Tibial artery (tissue), 4 donors: ENCODE results near the gene SYCE1.

ENCODE experiments used
- DNase-seq, 2 donors: peaks; one replicate each; pipeline ENCODE4 v3.0.0-alpha.2; 2019
- H3K27ac ChIP-seq, 2 donors: fragments of 200-600 bp; sonication (generic) in 1 of 2; 1 replicate in 1 of 2; 2 replicates in 1 of 2; pipeline ENCODE4 v1.5.1; 2018 to 2019; ENCODE audit warnings: mild to moderate bottlenecking in 1 of 2
- H3K27me3 ChIP-seq, 2 donors: fragments of 200-600 bp; sonication (generic) in 1 of 2; one replicate each; pipeline versions ENCODE4 v1.5.1 to v1.6.0; 2016 to 2019
- H3K36me3 ChIP-seq, 3 donors: fragments of 200-600 bp; sonication (generic) in 2 of 3; one replicate each; pipeline ENCODE4 v1.5.1; 2016 to 2019; ENCODE audit warnings: mild to moderate bottlenecking in 2 of 3
- H3K4me1 ChIP-seq, 4 donors: fragments of 200-600 bp; sonication (generic) in 2 of 4; 1 replicate in 3 of 4; 2 replicates in 1 of 4; pipeline ENCODE4 v1.5.1; 2016 to 2019
- H3K4me3 ChIP-seq, 2 donors: fragments of 200-600 bp; sonication (generic) in 1 of 2; 1 replicate in 1 of 2; 2 replicates in 1 of 2; pipeline ENCODE4 v1.5.1; 2018 to 2019; ENCODE audit warnings: mild to moderate bottlenecking in 2 of 2
- H3K9me3 ChIP-seq, 3 donors: fragments of 200-600 bp; sonication (generic) in 1 of 3; one replicate each; pipeline ENCODE4 v1.5.1; 2016 to 2019
- CTCF ChIP-seq, 2 experiments: fragments of 200-600 bp in 1 of 2; fragments of 450-650 bp in 1 of 2; IDR thresholded peaks; one replicate each; pipeline ENCODE4 v1.5.1; 2017 to 2019; ENCODE audit warnings: antibody characterized with exemption in 2 of 2, mild to moderate bottlenecking in 1 of 2, moderate library complexity in 1 of 2
- intact Hi-C: fragments of 100-400 bp; cut with DNase I; formaldehyde crosslinking; loops from one replicate; pipeline ENCODE4 v1.15.0; 2023; ENCODE audit warnings: low total_unique reads

SYCE1 gene

GRCh38 chr10:133530506-133530905 is 34.9 kb downstream of the SYCE1 start:
- intact Hi-C loops: no loop called here
- peaks cover 0 to 25% (median 17%) of the 10 kb centered on the region in 4 donors for H3K4me1 ChIP-seq
- no peak overlapping the region for H3K27ac ChIP-seq
- H3K36me3 ChIP-seq: peaks cover 0 to 7% (median 0%) of the 10 kb centered on the region in 3 donors
- TF ChIP-seq CTCF (IDR thresholded peaks at IDR 0.05): no peak
- DNase-seq: no peak
- no peak overlapping the region for H3K4me3 ChIP-seq
- no peaks in the 10 kb centered on the region for H3K9me3 ChIP-seq
- peaks cover 0 to 21% of the 10 kb centered on the region in 2 donors for H3K27me3 ChIP-seq

DNA sequence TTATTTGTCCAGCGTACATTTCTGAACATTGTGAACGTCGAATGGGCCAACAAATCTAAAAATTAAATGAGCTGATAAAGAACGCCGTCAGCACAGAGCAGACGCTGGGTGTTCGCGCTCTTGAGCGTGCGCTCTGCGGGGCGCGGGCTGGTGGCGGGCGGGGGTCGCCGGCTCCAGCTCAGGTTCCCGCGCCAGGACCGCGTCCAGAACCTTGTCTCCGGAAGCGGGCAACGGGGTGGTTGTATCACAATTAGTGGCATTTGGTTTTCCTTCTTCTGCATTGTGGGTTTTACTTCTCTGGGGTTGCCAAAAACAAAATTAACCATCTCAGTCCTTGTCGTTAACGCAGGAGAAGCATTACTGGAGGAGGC is 35.8 kb downstream of the SYCE1 start:
- peaks cover 0 to 25% (median 17%) of the 10 kb centered on the region in 4 donors for H3K4me1 ChIP-seq
- no peak overlapping the region for H3K27ac ChIP-seq
- peaks cover 0 to under 1% (median 0%) of the 10 kb centered on the region in 3 donors for H3K9me3 ChIP-seq
- peaks cover 0 to 7% (median 0%) of the 10 kb centered on the region in 3 donors for H3K36me3 ChIP-seq
- H3K4me3 ChIP-seq: peak overlapping the region in 1 of 2 donors; percentile 31
- no peak for DNase-seq
- intact Hi-C loops: no loop called here
- peaks cover 0 to 21% of the 10 kb centered on the region in 2 donors for H3K27me3 ChIP-seq
- no peak for TF ChIP-seq CTCF (IDR thresholded peaks at IDR 0.05)

DNA sequence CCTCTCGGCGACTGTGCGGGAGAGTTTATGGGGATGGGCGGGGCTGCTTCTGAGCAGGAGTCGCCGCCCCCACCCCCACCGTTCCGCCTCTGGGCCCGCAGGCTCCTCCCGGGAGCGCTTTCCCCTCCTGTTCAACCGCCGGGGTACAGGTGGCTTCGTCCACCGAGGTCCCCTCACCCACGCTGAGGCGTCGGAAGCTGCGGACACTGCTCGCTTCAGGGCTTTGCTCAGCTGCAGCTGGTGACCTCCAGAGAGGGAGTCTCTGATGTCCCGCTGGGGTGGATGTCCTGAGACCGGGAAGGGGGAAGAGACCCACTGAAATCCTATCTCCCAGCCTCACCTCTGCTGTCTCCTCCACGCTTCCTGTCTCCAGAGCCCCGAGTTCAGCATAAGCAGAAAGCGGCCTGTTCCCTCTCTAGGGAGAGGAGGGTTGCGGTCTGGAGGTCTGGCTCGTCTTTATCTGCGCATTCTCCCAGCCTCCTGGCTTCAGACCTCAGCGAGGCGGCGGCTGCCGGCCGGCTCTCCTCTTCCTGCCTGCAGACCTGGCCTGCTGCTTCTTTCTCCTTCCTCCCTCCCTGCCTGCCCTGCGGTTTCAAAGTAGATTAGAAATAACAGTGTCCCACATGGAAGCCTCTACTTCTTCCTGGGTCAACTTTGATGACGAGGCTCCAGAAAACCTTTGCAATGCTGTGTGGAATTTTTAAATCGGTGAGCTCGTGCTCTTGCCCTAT is 36.4 kb downstream of the SYCE1 start:
- Histone ChIP-seq H3K4me1 (peaks cover 0 to 25% (median 17%) of the 10 kb centered on the region in 4 donors), H3K27ac (no peak overlapping the region), H3K27me3 (peaks cover 0 to 21% of the 10 kb centered on the region in 2 donors), H3K4me3 (peak overlapping the region; percentile 31), H3K36me3 (peaks cover 0 to 7% (median 0%) of the 10 kb centered on the region in 3 donors), H3K9me3 (peaks cover 0 to 6% (median 0%) of the 10 kb centered on the region in 3 donors)
- intact Hi-C loops: no loop called here
- no peak for TF ChIP-seq CTCF (IDR thresholded peaks at IDR 0.05)
- DNase-seq: no peak

- H3K36me3 ChIP-seq: peaks cover 0 to 7% (median 0%) of the 10 kb centered on the region in 3 donors
- H3K4me1 ChIP-seq: peaks cover 0 to 25% (median 17%) of the 10 kb centered on the region in 4 donors
- no peak overlapping the region for H3K27ac ChIP-seq
- H3K4me3 ChIP-seq: peak overlapping the region; percentile 31
- H3K9me3 ChIP-seq: peaks cover 0 to 12% (median 4%) of the 10 kb centered on the region in 3 donors
- TF ChIP-seq CTCF (IDR thresholded peaks at IDR 0.05): no peak
- intact Hi-C loops: no loop called here
- no peak for DNase-seq
- peaks cover 0 to 21% of the 10 kb centered on the region in 2 donors for H3K27me3 ChIP-seq
Measured at GRCh38 chr10:133528296-133528844, 37.0 kb downstream of the SYCE1 start.

DNA sequence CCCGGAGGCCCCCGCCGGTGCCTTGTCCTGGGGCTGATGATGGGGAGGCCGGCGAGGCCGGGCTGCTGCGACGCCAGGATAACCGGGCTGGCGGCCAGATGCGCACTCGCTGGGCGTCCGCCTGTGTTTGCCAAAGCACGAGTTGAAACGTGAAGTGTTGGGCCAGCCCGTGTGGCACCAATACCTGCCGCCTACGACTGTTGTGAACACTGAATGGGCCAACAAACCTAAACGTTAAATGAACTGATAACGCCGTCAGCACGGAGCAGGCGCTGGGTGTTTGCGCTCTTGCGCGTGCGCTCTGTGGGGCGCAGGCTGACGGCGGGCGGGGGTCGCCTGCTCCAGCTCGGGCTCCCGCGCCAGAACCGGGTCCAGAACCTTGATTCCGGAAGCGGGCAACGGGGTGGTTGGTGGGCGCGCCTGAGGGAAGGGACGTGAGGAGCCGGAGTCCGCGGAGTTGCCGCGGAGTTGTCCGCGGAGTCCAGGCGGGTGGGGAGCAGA is 37.6 kb downstream of the SYCE1 start:
- H3K27me3 ChIP-seq: peaks cover 0 to 21% of the 10 kb centered on the region in 2 donors
- peaks cover 0 to 25% (median 17%) of the 10 kb centered on the region in 4 donors for H3K4me1 ChIP-seq
- peaks cover 0 to 13% (median 8%) of the 10 kb centered on the region in 3 donors for H3K9me3 ChIP-seq
- TF ChIP-seq CTCF (IDR thresholded peaks at IDR 0.05): no peak
- H3K4me3 ChIP-seq: peak overlapping the region; percentile 31
- intact Hi-C loops: no loop called here
- peaks cover 0 to 1% (median 0%) of the 10 kb centered on the region in 3 donors for H3K36me3 ChIP-seq
- H3K27ac ChIP-seq: no peak overlapping the region
- DNase-seq: no peak
